NCI-H748 (cell line): ENCODE results near the gene ACSBG1.

ENCODE experiments used
- DNase-seq: peaks from one replicate; lab custom pipeline; 2025; ENCODE audit not compliant: unreplicated experiment; lab: John Stamatoyannopoulos, UW

Gene ACSBG1

DNA sequence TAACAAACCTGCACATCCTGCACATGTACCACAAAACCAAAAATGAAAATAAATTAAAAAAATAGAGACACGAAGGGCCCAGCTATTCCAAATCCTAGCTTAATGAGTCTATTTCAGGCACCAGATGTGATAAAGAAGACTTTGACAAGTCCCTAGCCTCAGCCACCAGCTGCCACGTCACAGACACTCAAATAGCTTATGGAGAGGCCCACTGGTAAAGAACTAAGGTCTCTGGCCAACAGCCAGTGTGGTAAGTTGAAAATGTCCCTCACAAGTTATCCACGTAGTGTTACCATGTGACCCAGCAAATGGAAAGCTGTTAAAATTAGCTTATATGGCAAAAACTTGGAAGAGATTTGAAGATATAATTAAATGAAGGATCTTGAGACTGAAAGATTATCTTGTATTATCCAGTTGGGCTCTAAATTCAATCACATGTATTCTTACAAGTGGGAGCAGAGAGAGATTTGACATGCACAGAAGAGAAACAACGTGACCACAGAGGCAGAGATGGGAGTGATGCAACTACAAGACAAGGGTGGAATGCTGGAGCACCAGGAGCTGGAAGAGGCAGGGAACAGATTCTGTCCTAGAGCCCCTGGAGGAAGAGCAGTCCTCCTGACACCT is 10.9 kb downstream of the ACSBG1 start:
- DNase-seq = no peak

DNA sequence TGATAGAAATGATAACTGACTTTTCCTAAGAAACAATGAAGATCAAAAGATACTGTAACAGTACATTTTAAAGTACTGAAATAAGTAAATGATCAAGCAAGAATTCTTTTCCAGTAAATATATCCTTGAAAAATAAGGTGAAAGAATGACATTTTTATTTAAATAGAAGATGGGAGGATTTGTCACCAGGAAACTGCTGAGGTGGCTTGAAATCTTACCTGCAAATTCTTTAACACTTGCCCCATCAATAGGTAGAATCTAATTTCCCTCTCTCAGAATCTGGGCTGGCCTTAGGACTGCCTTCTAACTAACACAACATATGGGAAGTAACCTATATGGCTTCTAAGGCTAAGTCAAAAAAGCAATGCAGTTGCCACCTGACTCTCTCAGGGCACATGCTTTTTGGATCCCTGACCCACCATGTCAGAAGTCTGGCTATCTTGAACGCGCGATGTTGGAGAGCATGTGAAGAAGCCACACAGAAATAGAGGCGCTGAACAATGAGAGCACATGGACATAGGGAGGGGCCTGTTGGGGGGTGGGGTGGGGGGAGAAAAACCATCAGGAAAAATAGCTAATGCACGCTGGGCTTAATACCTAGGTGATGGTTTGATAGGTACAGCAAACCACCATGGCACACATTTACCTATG is 11.5 kb downstream of the ACSBG1 start:
- no peak for DNase-seq

DNA sequence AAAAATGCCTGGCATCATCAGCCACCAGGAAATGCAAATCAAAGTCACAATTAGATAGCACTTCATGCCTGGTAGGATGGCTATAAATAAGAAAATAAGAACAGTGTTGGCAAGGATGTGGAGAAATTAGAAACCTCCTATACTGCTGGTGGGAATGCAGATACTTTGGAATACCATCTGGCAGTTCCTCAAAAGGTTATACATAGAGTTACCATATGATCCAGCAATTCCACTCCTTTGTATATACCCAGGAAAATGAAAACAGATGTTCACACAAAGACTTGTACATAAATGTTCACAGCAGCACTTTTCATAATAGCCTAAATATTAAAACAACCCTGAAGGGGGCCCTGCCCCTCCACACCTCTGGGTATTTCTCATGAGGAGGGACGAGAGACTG is 13.7 kb downstream of the ACSBG1 start:
- no peak for DNase-seq

DNA sequence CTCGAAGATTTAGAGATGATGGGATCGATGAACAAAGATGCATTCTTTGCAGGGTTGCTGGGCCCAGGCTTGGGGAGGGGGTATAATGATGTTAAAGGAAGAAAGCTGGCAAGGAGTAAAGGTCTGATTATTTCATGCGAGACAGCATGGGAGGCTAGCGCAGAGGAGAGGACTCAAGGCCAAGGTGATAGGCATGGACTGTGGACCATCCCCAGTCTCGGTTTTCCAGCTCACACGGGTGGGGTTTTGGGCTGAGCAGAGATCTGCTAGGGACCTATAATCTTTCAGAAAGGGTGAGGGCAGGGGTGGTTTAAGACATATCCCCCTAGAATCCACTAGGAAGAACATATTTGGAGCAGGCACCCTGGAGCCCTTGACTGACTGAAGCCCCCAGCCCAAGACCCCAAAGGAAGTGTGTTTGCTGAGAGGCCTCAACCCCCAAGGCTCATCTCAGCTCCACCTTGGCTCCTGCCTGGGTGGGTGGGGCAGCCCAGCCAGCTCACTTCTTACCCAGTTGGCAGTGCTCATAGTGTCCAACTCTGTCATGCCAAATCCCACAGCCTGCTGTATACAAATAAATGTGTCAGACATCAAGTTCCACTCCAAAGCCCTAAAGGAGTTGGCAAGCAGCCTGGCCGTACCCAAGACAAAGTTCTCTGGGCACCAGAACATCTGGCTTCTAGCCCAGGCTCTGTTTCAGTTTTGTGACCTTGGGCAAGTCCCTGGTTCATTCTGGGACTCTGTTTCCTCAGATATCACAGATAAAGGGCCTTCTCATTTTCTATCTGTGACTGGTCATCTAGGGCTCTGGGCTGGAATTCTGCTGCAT is 17.9 kb downstream of the ACSBG1 start:
- DNase-seq = no peak

DNA sequence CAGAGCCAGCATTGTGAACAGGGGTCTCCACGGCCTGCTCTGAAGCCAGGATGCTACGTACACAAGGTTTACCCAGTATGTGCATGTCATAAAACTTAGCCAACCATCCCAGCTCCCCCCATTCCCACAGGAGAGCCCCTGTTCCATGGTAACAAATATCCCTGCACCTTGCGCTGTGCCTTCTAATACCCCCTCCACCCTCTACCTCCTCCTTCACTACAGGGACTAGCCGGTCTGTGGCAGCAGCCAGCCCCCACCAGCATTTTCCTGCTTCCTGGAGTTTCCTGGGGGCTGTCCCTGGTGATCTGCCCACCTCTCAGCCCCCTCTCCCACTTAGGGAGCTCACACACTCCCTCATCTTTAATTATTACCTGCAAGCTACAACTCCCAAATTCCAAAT is 20.4 kb downstream of the ACSBG1 start:
- no peak for DNase-seq

DNA sequence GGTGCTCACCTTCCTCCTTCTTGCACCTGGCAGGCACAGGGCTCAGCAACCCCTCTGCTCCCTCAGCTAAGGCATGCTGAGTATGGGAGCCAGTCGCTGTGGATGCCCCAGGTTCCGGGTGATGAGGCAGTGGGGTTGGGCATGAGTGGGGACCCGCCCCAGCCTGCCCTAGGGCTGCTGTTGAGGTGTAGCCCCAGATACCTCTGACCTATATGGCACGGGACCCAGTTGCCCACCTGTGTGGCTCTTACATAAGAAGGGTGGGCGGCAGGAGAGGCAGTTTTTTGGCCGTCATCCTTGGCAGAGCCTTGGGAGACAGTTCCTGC is 21.0 kb downstream of the ACSBG1 start:
- DNase-seq = no peak

DNA sequence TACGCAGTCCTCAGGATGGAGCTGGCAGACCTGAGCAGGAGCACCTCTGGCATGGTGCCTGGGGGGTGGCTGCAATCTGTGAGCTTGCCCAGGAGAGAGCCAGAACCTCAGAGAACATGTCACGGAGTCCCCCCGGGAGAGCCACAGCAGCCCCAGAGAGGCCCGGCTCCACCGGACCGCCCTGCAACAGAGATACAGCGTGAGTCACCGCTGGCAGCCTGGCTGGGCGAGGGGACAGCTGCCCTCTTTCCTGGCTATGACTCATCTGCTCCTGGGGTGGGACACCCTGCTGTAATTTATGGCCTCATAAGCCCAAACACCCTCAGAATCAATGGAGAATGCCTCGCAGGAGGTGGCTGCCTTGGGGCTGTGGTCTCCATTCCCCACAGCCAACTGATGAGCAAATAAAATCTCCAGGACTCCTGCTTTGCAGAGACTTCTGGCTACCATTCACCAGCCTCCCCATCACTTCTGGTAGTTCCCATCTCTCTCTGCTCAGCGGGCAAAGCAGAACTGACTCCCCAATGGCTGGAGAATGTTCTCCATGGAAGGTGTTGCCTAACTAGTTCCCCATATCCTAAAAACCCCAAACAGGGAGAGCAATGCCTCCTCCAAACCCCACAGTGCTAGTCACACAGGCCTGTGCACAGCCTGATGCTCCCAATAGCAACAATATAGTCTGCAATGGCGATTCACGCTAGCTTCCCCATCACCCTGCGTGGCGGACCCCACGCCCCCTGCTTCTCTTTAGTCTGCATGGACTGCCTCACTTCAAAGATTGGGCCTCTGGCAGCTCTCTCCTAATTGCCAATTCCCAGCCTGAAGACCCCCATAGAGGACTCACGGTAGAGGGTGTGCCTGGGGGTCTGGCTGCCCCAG is 21.6 kb downstream of the ACSBG1 start:
- no peak for DNase-seq

DNA sequence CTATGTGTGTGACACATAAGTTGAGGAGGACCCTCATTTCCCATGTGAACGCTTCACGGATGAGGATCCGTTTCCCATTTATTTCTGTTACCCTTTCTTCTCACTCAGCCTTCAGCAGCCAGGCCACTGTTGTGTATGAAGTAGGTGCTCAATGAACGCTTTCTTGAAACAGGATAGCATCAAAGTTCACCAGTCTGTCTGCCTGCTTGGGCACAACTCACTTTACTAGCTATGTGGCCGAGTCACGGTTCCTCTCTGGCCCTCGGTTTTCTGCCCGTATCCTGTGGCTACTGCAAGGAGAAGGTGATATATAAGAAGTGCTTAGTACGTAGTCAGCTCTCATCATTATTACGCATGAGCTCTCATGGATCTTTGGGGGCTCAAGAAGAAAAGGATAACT is 22.4 kb downstream of the ACSBG1 start:
- no peak for DNase-seq

DNA sequence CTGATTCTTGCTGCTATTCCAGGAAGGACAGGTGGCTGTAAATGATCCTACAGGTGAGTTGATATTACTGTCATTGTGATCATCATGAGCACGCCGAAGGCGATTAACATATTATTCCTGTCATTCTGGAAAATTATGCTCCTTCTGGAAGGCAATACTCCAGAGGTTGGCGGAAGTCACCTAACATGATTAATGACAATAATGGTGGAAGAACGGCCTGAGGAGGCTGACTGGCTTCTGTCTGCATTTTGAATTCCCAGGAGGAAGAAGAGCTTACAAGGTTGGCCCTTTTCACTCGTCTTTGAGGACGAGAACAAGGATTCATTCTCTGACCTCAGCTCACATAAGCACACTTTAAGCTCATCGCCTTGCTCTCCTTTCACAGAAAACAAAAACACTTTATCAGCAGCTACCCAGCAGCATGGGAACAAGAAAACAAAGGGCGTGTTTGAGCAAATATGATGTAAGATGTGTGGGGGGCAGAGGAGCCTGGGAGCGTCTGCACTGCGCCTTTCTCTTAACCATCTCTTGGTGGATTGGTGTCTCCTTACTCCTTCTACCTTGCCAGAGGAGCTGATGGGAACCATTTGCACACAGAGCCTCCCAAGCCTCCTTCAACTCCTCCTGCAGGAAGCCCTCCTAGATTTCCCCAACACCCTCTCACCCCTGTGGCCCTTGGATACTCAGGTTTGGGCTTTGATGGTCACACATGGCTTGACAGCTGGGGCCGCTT is 23.0 kb downstream of the ACSBG1 start:
- DNase-seq = no peak

DNA sequence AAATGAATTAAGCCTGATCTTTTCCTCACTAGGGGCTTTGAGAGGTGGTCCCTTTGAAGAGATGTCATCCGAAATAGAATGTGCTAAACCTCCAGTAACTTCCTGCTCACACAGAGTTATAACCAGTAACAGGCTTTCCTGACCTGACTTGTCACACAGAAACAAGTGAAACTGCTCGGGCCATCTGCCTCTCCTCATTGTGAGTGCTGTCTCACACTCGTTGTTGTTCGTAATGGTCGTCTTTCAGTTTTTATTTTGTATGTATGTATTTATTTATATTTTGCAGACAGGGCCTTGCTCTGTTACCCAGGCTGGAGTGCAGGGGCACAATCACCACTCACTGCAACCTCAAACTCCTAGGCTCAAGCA is 24.0 kb downstream of the ACSBG1 start:
- DNase-seq = no peak

DNA sequence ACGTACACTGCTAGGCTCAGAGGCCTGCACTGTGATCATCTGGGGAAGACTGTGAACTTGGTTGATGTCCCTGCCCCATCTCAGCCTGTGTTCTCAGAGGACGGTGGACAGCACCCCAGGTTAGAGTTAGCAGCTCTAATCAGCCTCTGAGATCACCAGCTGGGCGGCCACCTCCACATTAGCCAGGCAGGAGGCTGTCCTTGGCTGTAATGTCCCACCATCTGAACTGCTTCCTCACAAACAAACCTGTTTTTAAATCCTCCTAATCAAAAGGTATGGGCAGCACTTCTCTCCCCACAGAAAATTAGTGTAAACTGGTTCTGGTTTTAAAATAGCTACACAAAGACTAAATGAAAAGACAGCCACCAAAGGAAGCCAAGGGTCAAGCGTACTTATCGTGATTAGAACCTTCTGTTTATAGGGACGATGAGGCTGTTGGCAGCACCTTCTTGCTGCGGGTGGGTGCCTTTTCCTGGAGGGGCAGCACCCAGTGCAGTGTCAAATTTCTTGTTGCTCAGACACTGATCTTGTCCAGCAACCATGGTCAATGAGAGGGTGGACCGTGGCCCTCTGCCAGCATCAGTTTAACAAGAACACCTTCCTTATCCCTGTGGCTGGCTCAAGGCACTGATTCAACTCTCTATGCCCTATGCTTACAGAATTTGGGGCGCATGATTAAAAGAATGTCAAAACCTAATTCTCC is 24.6 kb downstream of the ACSBG1 start:
- DNase-seq = peak; percentile 48

DNA sequence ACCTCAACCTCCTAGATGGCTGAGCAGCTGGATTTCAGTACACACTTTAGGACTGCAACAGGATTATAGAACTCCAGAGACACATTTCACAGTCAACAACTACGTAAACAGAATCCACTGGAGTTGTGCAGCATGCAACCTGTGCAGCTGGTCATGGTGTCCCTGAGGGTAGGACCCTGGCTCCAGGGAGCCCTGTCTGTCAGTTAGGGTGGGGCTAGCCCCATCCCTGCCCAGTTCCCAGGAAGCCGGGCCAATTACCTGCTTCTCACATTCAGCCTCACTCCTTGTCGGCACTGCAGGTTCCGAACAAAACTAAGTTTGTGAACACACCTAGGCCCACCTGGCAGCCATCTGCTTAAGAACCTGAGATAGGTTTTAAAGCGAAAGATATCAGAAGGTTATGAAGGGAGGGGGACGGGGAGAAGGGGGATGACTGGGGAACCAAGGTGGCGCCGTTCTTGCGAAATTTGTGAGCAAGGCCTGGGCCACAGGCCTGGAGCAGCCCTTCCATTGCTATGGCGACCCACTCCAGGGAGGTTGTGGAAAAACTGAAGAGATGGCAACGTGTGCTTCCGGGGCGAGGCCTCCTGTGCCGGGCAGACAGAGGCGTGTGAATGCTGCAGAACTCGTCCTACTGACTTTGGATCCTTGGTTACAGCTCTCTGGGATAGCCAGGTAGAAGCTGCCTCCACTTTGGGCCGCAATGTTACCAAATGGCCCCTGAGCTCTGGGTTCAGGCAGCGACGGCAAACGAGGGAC is 25.3 kb downstream of the ACSBG1 start:
- DNase-seq = no peak

DNA sequence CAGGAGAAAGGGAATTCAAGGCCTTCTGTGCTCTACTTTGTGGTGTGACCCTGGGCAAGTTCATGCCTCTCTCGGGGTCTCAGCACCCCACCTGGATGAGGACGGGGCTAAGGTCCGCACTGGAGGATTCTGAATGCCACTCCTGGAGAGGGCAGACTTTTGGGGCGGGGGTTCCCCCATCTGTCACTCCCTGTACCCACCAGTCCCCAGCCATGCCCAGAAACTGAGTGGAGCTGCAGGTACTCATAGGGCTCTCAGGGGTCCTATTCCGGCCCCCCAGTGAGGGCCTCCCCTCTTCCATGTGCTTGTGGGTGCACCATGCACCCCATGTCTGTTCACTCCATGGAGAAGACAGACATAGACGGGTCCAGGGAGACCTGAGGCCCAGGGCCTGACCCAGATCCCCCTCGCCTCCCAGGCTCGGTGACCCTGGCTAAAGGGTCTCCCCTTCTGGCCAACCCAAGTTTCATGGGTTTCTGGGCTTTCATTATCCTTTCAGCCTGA is 26.0 kb downstream of the ACSBG1 start:
- DNase-seq = no peak

DNA sequence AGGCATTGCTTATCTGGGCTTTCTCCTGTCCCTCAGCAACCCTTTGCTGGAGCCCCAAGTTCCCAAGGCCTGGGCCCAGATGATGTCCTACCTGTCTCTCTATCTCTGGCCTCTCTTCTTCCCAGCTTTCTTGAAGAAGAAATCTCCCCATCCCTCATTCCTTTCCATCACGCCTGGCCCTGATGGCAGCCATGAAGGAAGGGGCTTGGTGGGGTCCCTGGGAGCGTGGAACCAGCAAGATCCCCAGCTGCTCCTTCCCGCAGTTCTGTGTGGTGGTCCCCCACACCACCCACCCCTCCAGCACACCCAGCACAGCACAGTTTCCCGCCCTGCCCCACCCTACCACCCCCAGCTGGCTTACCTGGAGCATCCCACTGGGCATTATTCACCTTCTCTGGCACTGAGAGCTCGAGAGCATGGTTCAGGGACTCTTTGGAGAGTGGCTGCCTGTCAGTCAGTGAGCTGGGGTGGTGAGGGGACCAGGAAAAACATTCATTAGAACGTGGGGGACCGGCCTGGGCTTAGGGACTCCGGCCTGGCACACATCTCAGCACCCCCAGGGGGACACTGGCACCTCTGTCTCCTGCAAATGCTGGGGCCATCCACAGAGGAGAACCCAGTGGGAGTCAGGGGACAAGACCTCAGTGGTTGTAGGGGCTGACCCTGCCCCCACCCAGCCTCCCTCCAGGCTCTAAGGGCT is 26.6 kb downstream of the ACSBG1 start:
- no peak for DNase-seq

DNA sequence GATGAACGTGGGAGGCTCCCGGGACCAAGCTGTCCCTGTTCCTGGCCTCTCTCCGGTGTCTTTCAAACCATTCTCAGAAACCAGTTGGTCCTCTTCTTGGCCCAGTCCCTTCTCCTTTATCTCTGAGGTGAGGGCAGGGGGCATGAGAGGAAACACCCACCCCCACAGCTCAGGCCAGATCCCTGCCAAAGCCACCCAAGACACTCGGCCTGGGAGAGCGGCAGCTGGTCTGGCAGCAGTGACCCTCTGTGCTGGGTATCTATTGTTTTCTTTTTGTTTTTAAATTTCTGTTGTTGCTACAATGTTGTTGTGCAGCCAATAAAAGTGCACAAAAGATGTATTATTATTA is 27.3 kb downstream of the ACSBG1 start:
- DNase-seq = no peak

DNA sequence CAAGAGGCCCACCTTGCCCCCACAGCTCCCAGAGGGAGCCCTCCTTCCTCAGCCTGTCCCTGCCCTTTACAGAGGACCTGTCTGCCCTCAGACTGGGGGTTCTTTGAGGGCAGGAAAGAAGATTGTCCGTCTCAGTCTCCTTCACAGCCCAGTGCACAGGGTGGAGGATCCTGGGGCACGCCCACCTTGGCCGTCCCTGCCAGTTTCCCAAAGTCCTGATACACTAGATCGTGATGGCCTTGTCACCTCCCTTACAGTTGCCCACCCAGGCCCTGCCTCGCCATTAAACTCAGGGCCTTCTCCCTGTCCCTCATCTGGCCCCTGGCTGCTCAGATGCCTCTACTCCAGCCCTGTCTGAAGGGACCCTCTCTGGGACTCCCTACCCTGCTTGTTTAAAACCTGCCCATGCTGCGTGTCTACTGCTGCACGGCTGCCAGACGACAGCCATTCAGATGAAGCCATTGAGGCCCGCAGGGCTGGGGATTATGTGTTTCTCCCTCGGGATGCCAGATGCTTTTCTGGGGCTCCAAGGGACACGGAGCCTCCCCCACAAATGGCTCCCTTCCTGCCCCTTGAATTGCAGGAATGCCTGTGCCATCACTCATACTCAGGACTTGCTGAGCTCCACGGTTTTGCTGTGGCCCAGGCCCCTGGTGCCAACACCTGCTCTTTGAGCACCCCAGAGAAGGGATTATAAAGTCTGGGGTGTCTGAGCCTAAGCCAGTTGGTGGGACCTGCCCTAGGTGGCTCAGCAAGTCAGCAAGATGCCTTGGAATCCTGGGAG is 27.8 kb downstream of the ACSBG1 start:
- no peak for DNase-seq

DNA sequence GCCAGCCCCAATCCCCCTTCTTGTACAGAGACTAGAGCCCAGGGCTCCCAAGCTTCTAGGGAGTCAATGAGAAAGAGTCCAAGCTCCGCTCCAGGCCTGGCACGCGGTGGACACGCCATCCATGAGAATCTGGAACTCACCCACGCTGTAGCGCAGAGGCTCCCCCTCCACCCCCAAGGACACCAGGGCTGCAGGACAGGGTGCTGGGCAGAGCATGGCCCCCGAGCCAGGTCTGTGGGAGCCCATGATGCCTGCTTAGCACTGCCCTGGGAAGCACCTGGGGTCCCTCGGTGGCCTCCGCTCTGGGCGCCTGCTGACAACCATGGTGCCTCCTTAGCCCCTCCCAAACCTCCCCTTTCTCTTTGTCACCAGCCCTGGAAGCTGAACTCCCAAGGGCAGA is 28.5 kb downstream of the ACSBG1 start:
- DNase-seq = no peak

DNA sequence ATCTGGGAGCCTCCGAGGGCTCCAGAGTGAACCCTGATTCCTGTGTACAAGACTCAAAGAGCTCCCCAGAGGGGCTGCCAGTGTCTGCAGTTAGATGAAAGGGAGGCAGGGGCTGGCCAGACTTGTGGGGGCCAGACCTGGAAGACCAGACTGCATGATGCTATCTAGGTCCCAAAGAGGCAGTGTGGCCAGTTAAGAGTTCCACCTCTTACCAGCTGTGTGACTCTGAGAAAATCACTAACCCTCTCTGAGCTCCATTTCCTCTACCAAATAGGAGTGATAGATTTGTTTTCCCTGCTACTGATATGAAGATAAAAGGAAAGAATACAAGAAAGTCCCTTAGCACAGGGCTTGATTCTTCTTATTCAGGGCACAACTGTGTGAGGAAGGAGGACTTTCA is 29.0 kb downstream of the ACSBG1 start:
- DNase-seq = no peak
